Mammary epithelial cell (primary cell): ENCODE measurements around the gene KIR3DL2.
"Not testable (repeated sequence)": the region's sequence is repeated elsewhere in the genome, so short reads cannot be mapped to it uniquely, and the experiment has no call there.

Source experiments
- EZH2 ChIP-seq: IDR thresholded peaks from 2 replicates; pipeline ENCODE4 v1.6.1; 2012; ENCODE audit warnings: low read length, inconsistent platforms, borderline replicate concordance
- TF ChIP-seq, protein P1 (sequence below), 2 donors: IDR thresholded peaks in 1 of 2; conservative IDR thresholded peaks in 1 of 2; 2 replicates each; pipeline ENCODE4 v1.5.1; 2011 to 2012; ENCODE audit warnings: inconsistent platforms in 2 of 2, low read length in 2 of 2, mild to moderate bottlenecking in 2 of 2, control low read depth in 1 of 2, low read depth in 1 of 2; ENCODE audit not compliant: insufficient read depth in 1 of 2; ENCODE audit errors: extremely low read depth in 1 of 2

GRCh38 chr19:54898685-54899084 is 48.4 kb downstream of the KIR3DL2 start:
- TF ChIP-seq, protein P1, sequence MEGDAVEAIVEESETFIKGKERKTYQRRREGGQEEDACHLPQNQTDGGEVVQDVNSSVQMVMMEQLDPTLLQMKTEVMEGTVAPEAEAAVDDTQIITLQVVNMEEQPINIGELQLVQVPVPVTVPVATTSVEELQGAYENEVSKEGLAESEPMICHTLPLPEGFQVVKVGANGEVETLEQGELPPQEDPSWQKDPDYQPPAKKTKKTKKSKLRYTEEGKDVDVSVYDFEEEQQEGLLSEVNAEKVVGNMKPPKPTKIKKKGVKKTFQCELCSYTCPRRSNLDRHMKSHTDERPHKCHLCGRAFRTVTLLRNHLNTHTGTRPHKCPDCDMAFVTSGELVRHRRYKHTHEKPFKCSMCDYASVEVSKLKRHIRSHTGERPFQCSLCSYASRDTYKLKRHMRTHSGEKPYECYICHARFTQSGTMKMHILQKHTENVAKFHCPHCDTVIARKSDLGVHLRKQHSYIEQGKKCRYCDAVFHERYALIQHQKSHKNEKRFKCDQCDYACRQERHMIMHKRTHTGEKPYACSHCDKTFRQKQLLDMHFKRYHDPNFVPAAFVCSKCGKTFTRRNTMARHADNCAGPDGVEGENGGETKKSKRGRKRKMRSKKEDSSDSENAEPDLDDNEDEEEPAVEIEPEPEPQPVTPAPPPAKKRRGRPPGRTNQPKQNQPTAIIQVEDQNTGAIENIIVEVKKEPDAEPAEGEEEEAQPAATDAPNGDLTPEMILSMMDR (conservative IDR thresholded peaks at IDR 0.05 in 1 of 2, IDR thresholded peaks at IDR 0.05 in 1 of 2; ENCODE audit: extremely low read depth in 1 of 2, insufficient read depth in 1 of 2, low read depth in 1 of 2, low read length in 2 of 2), result not testable (repeated sequence)
- not testable (repeated sequence) for TF ChIP-seq EZH2
